ENCODE data around the gene CHCHD4.

- TF ChIP-seq ZFP36 (IDR thresholded peaks at IDR 0.05; ENCODE audit: borderline replicate concordance, partially characterized antibody): no peak
- TF ChIP-seq CTCF (IDR thresholded peaks at IDR 0.05): no peak
- TF ChIP-seq POLR2A (IDR thresholded peaks at IDR 0.05; ENCODE audit: low read length): no peak
- TF ChIP-seq REST (IDR thresholded peaks at IDR 0.05): no peak
- no peak for TF ChIP-seq HMGXB4 (CRISPR knock-in tag; IDR thresholded peaks at IDR 0.05; ENCODE audit: borderline replicate concordance)
- TF ChIP-seq MAZ (IDR thresholded peaks at IDR 0.05; ENCODE audit: borderline replicate concordance, low read depth, low read length): no peak
Measured at GRCh38 chr3:14141144-14141543, 16.5 kb upstream of the CHCHD4 start.
